IMR-90 (cell line): ENCODE measurements around the gene CLEC9A.

Experiments used
- CTCF ChIP-seq: conservative IDR thresholded peaks from 2 replicates; pipeline ENCODE4 v1.5.1; 2012; ENCODE audit warnings: mild to moderate bottlenecking, low read depth, low read length, improper control_type of control experiment
- MAFK ChIP-seq: IDR thresholded peaks from 2 replicates; pipeline ENCODE4 v1.6.1; 2012; ENCODE audit warnings: low read depth, low read length, improper control_type of control experiment
- MXI1 ChIP-seq: IDR thresholded peaks from 2 replicates; pipeline ENCODE4 v1.6.1; 2012; ENCODE audit warnings: low read depth, mild to moderate bottlenecking, low read length, moderate library complexity, borderline replicate concordance
- POLR2A ChIP-seq: IDR thresholded peaks from 2 replicates; pipeline ENCODE4 v1.6.1; 2012; ENCODE audit warnings: mild to moderate bottlenecking, low read depth, low read length
- RAD21 ChIP-seq: IDR thresholded peaks from 2 replicates; pipeline ENCODE4 v1.6.1; 2012; ENCODE audit warnings: low read length, improper control_type of control experiment
- USF2 ChIP-seq: fragments of 150-350 bp; IDR thresholded peaks from 2 replicates; pipeline ENCODE4 v1.6.1; 2017; ENCODE audit warnings: mild to moderate bottlenecking, antibody characterized with exemption, low read length, low read depth

DNA sequence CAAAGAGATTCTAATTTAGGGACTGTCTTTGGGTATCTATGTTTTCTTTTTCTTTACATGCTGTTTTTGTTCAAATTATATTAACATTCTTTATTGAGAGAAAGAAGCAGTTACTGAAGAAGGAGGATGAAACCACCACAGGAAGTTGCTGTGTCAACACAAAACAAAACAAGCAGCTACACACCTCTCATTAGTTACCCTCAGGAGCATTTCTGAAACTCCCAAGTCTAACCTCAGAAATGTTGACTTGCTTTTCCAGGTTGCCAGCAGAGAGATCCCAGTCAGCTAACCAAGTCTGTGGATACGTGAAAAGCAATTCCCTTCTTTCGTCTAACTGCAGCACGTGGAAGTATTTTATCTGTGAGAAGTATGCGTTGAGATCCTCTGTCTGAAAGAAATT lies 34.8 kb downstream of the CLEC9A start:
- TF ChIP-seq CTCF (no peak), POLR2A (no peak), MAFK (no peak), MXI1 (no peak), RAD21 (no peak), USF2 (no peak)
